Measurements from ENCODE around the gene PSME2. TPM values are rescaled to one million over a fixed set of nuclear protein-coding genes. Genes with fewer than 3 reads are reported as not detected.

PSME2 gene
- total RNA-seq, 2 donors from 2014 or later: 106 to 112 TPM

GRCh38 chr14:24095271-24096068, 50.9 kb downstream of the PSME2 start:
- peak; percentile 90 for DNase-seq
- Histone ChIP-seq H3K36me3 (ENCODE audit: control insufficient read depth, insufficient read depth, low read length) (no peaks in the 10 kb centered on the region), H3K27ac (ENCODE audit: low read depth, low read length) (no peak overlapping the region), H3K9ac (ENCODE audit: extremely low read depth, low read length, poor library complexity, severe bottlenecking) (peak overlapping the region; percentile 78), H3K4me1 (ENCODE audit: control insufficient read depth, insufficient read depth, low read length) (no peaks in the 10 kb centered on the region), H3K27me3 (ENCODE audit: control insufficient read depth, insufficient read depth, low read length, poor library complexity, severe bottlenecking) (no peaks in the 10 kb centered on the region), H3K4me3 (ENCODE audit: low read length) (peak overlapping the region; percentile 87), H3K9me3 (ENCODE audit: control insufficient read depth, low read length) (no peaks in the 10 kb centered on the region)
- Mint-ChIP-seq H3K4me3 (peak overlapping the region; percentile 90), H3K27me3 (ENCODE audit: insufficient read depth) (peaks cover 13% of the 10 kb centered on the region), H3K36me3 (ENCODE audit: low read depth) (peaks cover 20% of the 10 kb centered on the region), H3K9me3 (no peaks in the 10 kb centered on the region), H3K27ac (peak overlapping the region; percentile 93), H3K4me1 (peaks cover 28% of the 10 kb centered on the region)
- 52 to 56% methylated on average over 5 to 12 of the region's 12 CpGs for WGBS, 2 experiments (ENCODE audit: insufficient coverage in 1 of 2, insufficient read length in 1 of 2)
- no peak for TF ChIP-seq CTCF (conservative IDR thresholded peaks at IDR 0.05)

GRCh38 chr14:24094841-24095270, 51.6 kb downstream of the PSME2 start:
- peaks cover 29% of the 10 kb centered on the region for H3K4me1 Mint-ChIP-seq
- H3K9me3 ChIP-seq (ENCODE audit: control insufficient read depth, low read length): no peaks in the 10 kb centered on the region
- TF ChIP-seq CTCF (conservative IDR thresholded peaks at IDR 0.05): no peak
- no peaks in the 10 kb centered on the region for H3K4me1 ChIP-seq (ENCODE audit: control insufficient read depth, insufficient read depth, low read length)
- no peaks in the 10 kb centered on the region for H3K36me3 ChIP-seq (ENCODE audit: control insufficient read depth, insufficient read depth, low read length)
- peaks cover 13% of the 10 kb centered on the region for H3K27me3 Mint-ChIP-seq (ENCODE audit: insufficient read depth)
- DNase-seq: no peak
- H3K4me3 ChIP-seq (ENCODE audit: low read length): peak overlapping the region; percentile 87
- peak overlapping the region; percentile 90 for H3K4me3 Mint-ChIP-seq
- H3K27ac ChIP-seq (ENCODE audit: low read depth, low read length): no peak overlapping the region
- peaks cover 16% of the 10 kb centered on the region for H3K36me3 Mint-ChIP-seq (ENCODE audit: low read depth)
- no peaks in the 10 kb centered on the region for H3K9me3 Mint-ChIP-seq
- H3K27ac Mint-ChIP-seq: peak overlapping the region; percentile 93
- 17 to 29% methylated on average over 2 to 14 of the region's 14 CpGs for WGBS, 2 experiments (ENCODE audit: insufficient coverage in 1 of 2, insufficient read length in 1 of 2)
- H3K9ac ChIP-seq (ENCODE audit: extremely low read depth, low read length, poor library complexity, severe bottlenecking): peak overlapping the region; percentile 78
- no peaks in the 10 kb centered on the region for H3K27me3 ChIP-seq (ENCODE audit: control insufficient read depth, insufficient read depth, low read length, poor library complexity, severe bottlenecking)

- peak; percentile 27 for TF ChIP-seq CTCF (conservative IDR thresholded peaks at IDR 0.05)
- Mint-ChIP-seq H3K27me3 (ENCODE audit: insufficient read depth) (peaks cover 13% of the 10 kb centered on the region), H3K4me1 (peaks cover 32% of the 10 kb centered on the region), H3K36me3 (ENCODE audit: low read depth) (peaks cover 11% of the 10 kb centered on the region), H3K9me3 (no peaks in the 10 kb centered on the region), H3K4me3 (peak within 1 kb of the TSS; percentile 90), H3K27ac (peak within 1 kb of the TSS; percentile 93)
- 1 to 2% methylated on average over 34 to 68 of the region's 68 CpGs for WGBS, 2 experiments (ENCODE audit: insufficient coverage in 1 of 2, insufficient read length in 1 of 2)
- Histone ChIP-seq H3K4me3 (ENCODE audit: low read length) (peak within 1 kb of the TSS; percentile 87), H3K9ac (ENCODE audit: extremely low read depth, low read length, poor library complexity, severe bottlenecking) (peak within 1 kb of the TSS; percentile 78), H3K4me1 (ENCODE audit: control insufficient read depth, insufficient read depth, low read length) (no peaks in the 10 kb centered on the region), H3K27ac (ENCODE audit: low read depth, low read length) (peak within 1 kb of the TSS; percentile 29), H3K27me3 (ENCODE audit: control insufficient read depth, insufficient read depth, low read length, poor library complexity, severe bottlenecking) (no peaks in the 10 kb centered on the region), H3K36me3 (ENCODE audit: control insufficient read depth, insufficient read depth, low read length) (no peaks in the 10 kb centered on the region), H3K9me3 (ENCODE audit: control insufficient read depth, low read length) (no peaks in the 10 kb centered on the region)
- DNase-seq: peak; percentile 99
Observed at GRCh38 chr14:24093901-24094840, 52.2 kb downstream of the PSME2 start, which contains the start of gene PCK2. Gene PCK2, plus strand, starts transcription at chr14:24094311. Its CDS starts 95 bp downstream, at chr14:24094406.
